Measurements from ENCODE around the gene TEK.

The TEK gene

DNA sequence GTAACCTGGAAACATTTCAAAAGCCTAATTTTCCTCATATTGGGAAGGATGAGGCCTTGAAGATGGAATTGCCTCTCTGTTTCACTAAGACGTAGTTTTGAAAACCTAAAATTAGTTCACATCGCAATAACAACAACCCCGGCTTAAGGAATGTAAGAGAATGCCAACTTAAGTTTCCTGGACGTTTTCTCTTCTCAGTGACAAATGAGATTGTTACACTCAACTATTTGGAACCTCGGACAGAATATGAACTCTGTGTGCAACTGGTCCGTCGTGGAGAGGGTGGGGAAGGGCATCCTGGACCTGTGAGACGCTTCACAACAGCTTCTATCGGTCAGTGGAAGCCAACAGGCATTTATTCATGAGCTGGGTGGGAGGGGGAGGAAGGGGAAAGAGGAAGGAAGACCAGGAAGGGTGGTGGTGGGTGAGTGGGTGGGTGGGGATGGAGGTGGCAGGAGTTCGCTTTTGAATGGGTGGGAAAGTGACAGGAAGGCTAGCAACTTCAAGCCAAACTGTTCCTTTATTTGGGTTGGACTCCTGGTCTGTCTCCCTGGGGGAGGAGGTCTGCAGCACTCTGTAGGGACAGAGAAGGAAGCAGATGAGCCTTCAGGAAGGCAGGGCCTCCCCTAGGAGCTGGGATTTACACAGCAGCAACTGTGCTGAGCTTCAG, 83.4 kb downstream of the TEK start:
- no peak overlapping the region for H3K4me3 ChIP-seq (ENCODE audit: low read depth, low read length)
- DNase-seq (ENCODE audit: low read depth), result no peak
- TF ChIP-seq MYC (IDR thresholded peaks at IDR 0.05; ENCODE audit: low read depth, low read length) (no peak), POLR2A (IDR thresholded peaks at IDR 0.05; ENCODE audit: extremely low read depth, insufficient read length) (no peak)
- TF ChIP-seq, protein P1, sequence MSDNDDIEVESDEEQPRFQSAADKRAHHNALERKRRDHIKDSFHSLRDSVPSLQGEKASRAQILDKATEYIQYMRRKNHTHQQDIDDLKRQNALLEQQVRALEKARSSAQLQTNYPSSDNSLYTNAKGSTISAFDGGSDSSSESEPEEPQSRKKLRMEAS (IDR thresholded peaks at IDR 0.05; ENCODE audit: low read depth, low read length), result no peak
- TF ChIP-seq, protein P2, sequence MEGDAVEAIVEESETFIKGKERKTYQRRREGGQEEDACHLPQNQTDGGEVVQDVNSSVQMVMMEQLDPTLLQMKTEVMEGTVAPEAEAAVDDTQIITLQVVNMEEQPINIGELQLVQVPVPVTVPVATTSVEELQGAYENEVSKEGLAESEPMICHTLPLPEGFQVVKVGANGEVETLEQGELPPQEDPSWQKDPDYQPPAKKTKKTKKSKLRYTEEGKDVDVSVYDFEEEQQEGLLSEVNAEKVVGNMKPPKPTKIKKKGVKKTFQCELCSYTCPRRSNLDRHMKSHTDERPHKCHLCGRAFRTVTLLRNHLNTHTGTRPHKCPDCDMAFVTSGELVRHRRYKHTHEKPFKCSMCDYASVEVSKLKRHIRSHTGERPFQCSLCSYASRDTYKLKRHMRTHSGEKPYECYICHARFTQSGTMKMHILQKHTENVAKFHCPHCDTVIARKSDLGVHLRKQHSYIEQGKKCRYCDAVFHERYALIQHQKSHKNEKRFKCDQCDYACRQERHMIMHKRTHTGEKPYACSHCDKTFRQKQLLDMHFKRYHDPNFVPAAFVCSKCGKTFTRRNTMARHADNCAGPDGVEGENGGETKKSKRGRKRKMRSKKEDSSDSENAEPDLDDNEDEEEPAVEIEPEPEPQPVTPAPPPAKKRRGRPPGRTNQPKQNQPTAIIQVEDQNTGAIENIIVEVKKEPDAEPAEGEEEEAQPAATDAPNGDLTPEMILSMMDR (IDR thresholded peaks at IDR 0.05; ENCODE audit: low read depth, low read length), result no peak

DNA sequence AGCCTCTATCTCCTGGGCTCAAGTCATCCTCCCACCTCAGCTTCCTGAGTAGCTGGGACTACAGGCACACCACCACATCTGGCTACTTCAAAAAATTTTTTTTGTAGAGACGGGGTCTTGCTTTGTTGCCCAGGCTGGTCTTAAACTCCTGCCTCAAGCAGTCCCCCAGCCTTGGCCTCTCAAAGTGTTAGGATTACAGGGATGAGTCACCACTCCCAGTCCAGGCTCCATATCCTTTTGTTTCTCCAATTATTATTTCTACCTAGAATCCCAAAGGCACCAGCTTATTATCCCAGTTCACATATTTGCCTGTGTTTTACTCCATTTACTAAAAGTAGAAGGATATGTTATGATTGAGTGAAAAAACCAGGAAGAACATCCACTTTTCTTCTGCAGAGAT, 84.9 kb downstream of the TEK start:
- no peak for DNase-seq (ENCODE audit: low read depth)
- TF ChIP-seq MYC (IDR thresholded peaks at IDR 0.05; ENCODE audit: low read depth, low read length) (no peak), POLR2A (IDR thresholded peaks at IDR 0.05; ENCODE audit: extremely low read depth, insufficient read length) (no peak)
- TF ChIP-seq, protein P1 (IDR thresholded peaks at IDR 0.05; ENCODE audit: low read depth, low read length), result no peak
- TF ChIP-seq, protein P2 (IDR thresholded peaks at IDR 0.05; ENCODE audit: low read depth, low read length), result no peak
- H3K4me3 ChIP-seq (ENCODE audit: low read depth, low read length), result no peak overlapping the region

DNA sequence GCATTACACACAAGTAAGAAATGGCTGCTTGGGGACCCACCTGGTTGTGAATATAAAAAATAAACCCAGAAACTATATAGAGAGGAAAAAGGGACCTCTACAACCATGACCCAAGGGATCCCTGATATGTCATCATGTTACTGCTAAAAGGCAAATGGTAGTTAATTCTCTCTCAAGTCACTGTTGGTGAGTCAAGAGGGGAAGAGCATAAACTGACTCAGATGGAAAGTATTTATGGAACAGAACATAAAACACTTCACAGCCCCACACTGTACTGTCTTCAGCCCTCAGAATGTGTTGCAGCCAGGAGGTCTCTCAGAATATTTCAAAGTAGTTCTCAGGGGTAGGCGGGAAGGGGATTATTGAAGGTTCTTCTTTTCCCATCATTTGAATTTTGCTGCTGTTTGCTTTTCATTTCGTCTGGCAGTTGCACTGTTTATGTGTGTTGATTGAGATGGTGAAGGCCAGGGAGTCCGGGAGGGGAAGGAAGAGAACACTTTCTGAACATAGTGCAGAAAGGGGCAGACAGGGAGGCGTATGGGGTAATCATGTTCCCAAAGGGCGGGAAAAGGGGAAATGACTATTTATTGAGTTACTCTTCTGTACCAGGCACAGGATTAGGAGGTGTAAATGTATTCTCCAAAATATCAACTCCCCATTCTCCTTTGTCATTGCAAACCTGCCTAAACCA, 85.5 kb downstream of the TEK start:
- H3K4me3 ChIP-seq (ENCODE audit: low read depth, low read length), result no peak overlapping the region
- TF ChIP-seq POLR2A (IDR thresholded peaks at IDR 0.05; ENCODE audit: extremely low read depth, insufficient read length), result no peak
- no peak for TF ChIP-seq MYC (IDR thresholded peaks at IDR 0.05; ENCODE audit: low read depth, low read length)
- TF ChIP-seq, protein P1 (IDR thresholded peaks at IDR 0.05; ENCODE audit: low read depth, low read length), result no peak
- TF ChIP-seq, protein P2 (IDR thresholded peaks at IDR 0.05; ENCODE audit: low read depth, low read length), result no peak
- DNase-seq (ENCODE audit: low read depth), result peak; percentile 37

DNA sequence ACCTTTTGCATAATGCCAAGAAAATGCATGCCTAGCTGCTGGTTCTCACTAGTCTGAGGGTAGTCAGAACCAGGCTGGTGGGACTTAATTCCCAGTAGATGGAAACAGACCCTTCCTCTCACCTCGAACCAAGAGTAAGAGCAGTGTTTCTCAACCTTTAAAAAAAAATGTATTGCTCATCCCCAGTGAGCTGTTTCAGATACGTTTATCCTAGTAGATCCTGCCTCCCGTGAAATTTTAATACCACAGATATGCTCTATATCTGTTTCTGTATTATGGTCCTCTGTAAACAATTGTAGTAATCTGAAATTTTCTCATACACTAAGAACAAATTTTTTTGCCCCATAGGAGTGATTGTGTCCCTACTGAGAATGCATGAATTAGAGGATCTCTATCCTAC, 86.2 kb downstream of the TEK start:
- no peak overlapping the region for H3K4me3 ChIP-seq (ENCODE audit: low read depth, low read length)
- no peak for DNase-seq (ENCODE audit: low read depth)
- TF ChIP-seq, protein P2 (IDR thresholded peaks at IDR 0.05; ENCODE audit: low read depth, low read length), result no peak
- TF ChIP-seq MYC (IDR thresholded peaks at IDR 0.05; ENCODE audit: low read depth, low read length) (no peak), POLR2A (IDR thresholded peaks at IDR 0.05; ENCODE audit: extremely low read depth, insufficient read length) (no peak)
- TF ChIP-seq, protein P1 (IDR thresholded peaks at IDR 0.05; ENCODE audit: low read depth, low read length), result no peak

DNA sequence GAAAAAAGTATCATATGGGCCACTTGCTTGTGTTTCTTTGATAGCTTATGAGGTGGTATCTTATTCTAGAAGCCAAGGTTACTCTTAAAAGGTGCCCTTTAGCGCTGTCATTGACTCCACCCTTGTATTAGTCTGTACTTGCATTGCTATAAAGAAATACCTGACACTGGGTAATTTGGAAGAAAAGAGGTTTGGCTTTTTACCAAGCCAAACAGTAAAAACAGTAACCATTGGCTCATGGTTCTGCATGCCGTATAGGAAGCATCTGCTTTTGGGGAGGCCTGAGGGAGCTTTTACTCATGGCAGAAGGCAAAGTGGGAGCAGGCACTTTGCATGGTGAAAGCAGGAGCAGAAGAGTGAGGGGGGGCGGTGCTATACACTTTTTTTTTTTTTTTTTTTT, 87.4 kb downstream of the TEK start:
- DNase-seq (ENCODE audit: low read depth), result no peak
- no peak for TF ChIP-seq MYC (IDR thresholded peaks at IDR 0.05; ENCODE audit: low read depth, low read length)
- no peak overlapping the region for H3K4me3 ChIP-seq (ENCODE audit: low read depth, low read length)

DNA sequence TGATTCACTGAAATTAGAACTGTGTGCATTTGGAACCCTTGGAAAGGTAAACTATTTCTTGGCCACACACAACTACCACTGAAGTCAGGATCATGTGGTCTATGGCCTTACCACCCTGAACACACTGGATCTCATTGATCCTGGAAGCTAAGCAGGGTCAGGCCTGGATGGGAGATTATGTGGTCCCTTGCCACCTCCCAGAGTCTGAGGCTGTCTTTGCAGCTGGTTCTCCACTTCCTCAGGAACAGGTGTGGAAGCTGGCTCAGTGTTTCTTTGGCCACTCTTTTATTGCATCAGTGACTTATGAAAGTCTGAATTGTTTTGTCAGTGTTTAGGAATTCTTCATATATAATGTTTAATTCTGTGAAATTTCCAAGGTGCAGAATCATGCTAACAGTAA, 89.2 kb downstream of the TEK start:
- no peak overlapping the region for H3K4me3 ChIP-seq (ENCODE audit: low read depth, low read length)
- DNase-seq (ENCODE audit: low read depth), result peak; percentile 17
- TF ChIP-seq POLR2A (IDR thresholded peaks at IDR 0.05; ENCODE audit: extremely low read depth, insufficient read length) (no peak), MYC (IDR thresholded peaks at IDR 0.05; ENCODE audit: low read depth, low read length) (no peak)
- TF ChIP-seq, protein P1 (IDR thresholded peaks at IDR 0.05; ENCODE audit: low read depth, low read length), result no peak
